Measurements from ENCODE around the gene TBC1D14.

Gene TBC1D14

GRCh38 chr4:7041246-7041645 is 131.6 kb downstream of the TBC1D14 start:
- Histone ChIP-seq H3K27me3 (replicated peaks in 2 of 5; ENCODE audit: control insufficient read depth in 4 of 5, insufficient read depth in 5 of 5, low read length in 4 of 5) (peaks cover 0 to 83% (median 35%) of the 10 kb centered on the region in 5 experiments), H3K9me3 (ENCODE audit: control extremely low read depth in 1 of 5, control insufficient read depth in 4 of 5, insufficient read depth in 2 of 5, low read depth in 1 of 5, low read length in 4 of 5) (no peaks in the 10 kb centered on the region), H3K4me1 (ENCODE audit: control extremely low read depth in 1 of 4, control insufficient read depth in 4 of 4, insufficient read depth in 4 of 4, low read length in 3 of 4) (peaks cover 3 to 28% (median 26%) of the 10 kb centered on the region in 4 experiments), H3K36me3 (ENCODE audit: control insufficient read depth in 4 of 4, insufficient read depth in 4 of 4, low read length in 3 of 4) (no peaks in the 10 kb centered on the region), H3K27ac (ENCODE audit: insufficient read depth in 1 of 2, low read depth in 1 of 2, low read length in 2 of 2, poor library complexity in 1 of 2, severe bottlenecking in 2 of 2) (no peak overlapping the region), H3K4me3 (ENCODE audit: control insufficient read depth in 1 of 7, extremely low read depth in 1 of 7, insufficient read depth in 4 of 7, low read depth in 2 of 7, low read length in 6 of 7) (no peak overlapping the region)
- ChIA-PET CTCF (interaction anchor here (0.9 to 9.1 kb wide), 6 partner anchors 13 to 68 kb away, joined by 3 to 113 read pairs (median 4); partner anchors contain the start of gene GRPEL1), POLR2A (no interaction called here)
- DNase-seq = no peak
- 85% methylated on average over 19 of the region's 19 CpGs for WGBS (ENCODE audit: insufficient coverage)

GRCh38 chr4:7041801-7042502 is 132.3 kb downstream of the TBC1D14 start:
- Histone ChIP-seq H3K4me3 (ENCODE audit: control insufficient read depth in 1 of 7, extremely low read depth in 1 of 7, insufficient read depth in 4 of 7, low read depth in 2 of 7, low read length in 6 of 7) (peak overlapping the region in 6 of 7 experiments; percentile 31 to 86 (median 66)), H3K9me3 (ENCODE audit: control extremely low read depth in 1 of 5, control insufficient read depth in 4 of 5, insufficient read depth in 2 of 5, low read depth in 1 of 5, low read length in 4 of 5) (no peaks in the 10 kb centered on the region), H3K27me3 (replicated peaks in 2 of 5; ENCODE audit: control insufficient read depth in 4 of 5, insufficient read depth in 5 of 5, low read length in 4 of 5) (peaks cover 0 to 83% (median 39%) of the 10 kb centered on the region in 5 experiments), H3K36me3 (ENCODE audit: control insufficient read depth in 4 of 4, insufficient read depth in 4 of 4, low read length in 3 of 4) (no peaks in the 10 kb centered on the region), H3K27ac (ENCODE audit: insufficient read depth in 1 of 2, low read depth in 1 of 2, low read length in 2 of 2, poor library complexity in 1 of 2, severe bottlenecking in 2 of 2) (no peak overlapping the region), H3K4me1 (ENCODE audit: control extremely low read depth in 1 of 4, control insufficient read depth in 4 of 4, insufficient read depth in 4 of 4, low read length in 3 of 4) (peaks cover 3 to 28% (median 26%) of the 10 kb centered on the region in 4 experiments)
- WGBS (ENCODE audit: insufficient coverage) = 18% methylated on average over 41 of the region's 42 CpGs
- CTCF ChIA-PET = interaction anchor here (0.9 to 9.1 kb wide), 6 partner anchors 12 to 55 kb away, joined by 3 to 113 read pairs (median 4); partner anchors contain the start of gene GRPEL1
- peak in 2 of 3 donors; percentile 23 to 37 for DNase-seq
- POLR2A ChIA-PET = no interaction called here

GRCh38 chr4:7042503-7043283 is 133.1 kb downstream of the TBC1D14 start:
- Histone ChIP-seq H3K27me3 (replicated peaks in 2 of 5; ENCODE audit: control insufficient read depth in 4 of 5, insufficient read depth in 5 of 5, low read length in 4 of 5) (peaks cover 0 to 84% (median 45%) of the 10 kb centered on the region in 5 experiments), H3K4me1 (ENCODE audit: control extremely low read depth in 1 of 4, control insufficient read depth in 4 of 4, insufficient read depth in 4 of 4, low read length in 3 of 4) (peaks cover 3 to 28% (median 26%) of the 10 kb centered on the region in 4 experiments), H3K27ac (ENCODE audit: insufficient read depth in 1 of 2, low read depth in 1 of 2, low read length in 2 of 2, poor library complexity in 1 of 2, severe bottlenecking in 2 of 2) (no peak overlapping the region), H3K9me3 (ENCODE audit: control extremely low read depth in 1 of 5, control insufficient read depth in 4 of 5, insufficient read depth in 2 of 5, low read depth in 1 of 5, low read length in 4 of 5) (no peaks in the 10 kb centered on the region), H3K4me3 (ENCODE audit: control insufficient read depth in 1 of 7, extremely low read depth in 1 of 7, insufficient read depth in 4 of 7, low read depth in 2 of 7, low read length in 6 of 7) (peak overlapping the region; percentile 31 to 86 (median 61)), H3K36me3 (ENCODE audit: control insufficient read depth in 4 of 4, insufficient read depth in 4 of 4, low read length in 3 of 4) (no peaks in the 10 kb centered on the region)
- ChIA-PET CTCF (interaction anchor here (1.2 to 9.1 kb wide), 7 partner anchors 9 to 59 kb away, joined by 3 to 113 read pairs (median 4); partner anchors contain the start of gene GRPEL1), POLR2A (interaction anchor here (0.7 kb wide), 1 partner anchor 87 kb away, joined by 3 read pairs; no protein-coding TSS in a partner anchor)
- WGBS (ENCODE audit: insufficient coverage) = under 1% methylated on average over 85 of the region's 90 CpGs
- peak; percentile 89 to 92 (median 91) for DNase-seq

GRCh38 chr4:7043284-7044136 is 133.9 kb downstream of the TBC1D14 start, which contains the start of gene TADA2B:
Gene TADA2B, plus strand, starts transcription at chr4:7043372. Its CDS starts 208 bp downstream, at chr4:7043580.
- peaks cover 0 to 84% (median 44%) of the 10 kb centered on the region in 5 experiments for H3K27me3 ChIP-seq (replicated peaks in 2 of 5; ENCODE audit: control insufficient read depth in 4 of 5, insufficient read depth in 5 of 5, low read length in 4 of 5)
- ChIA-PET CTCF (interaction anchor here (1.2 to 9.1 kb wide), 6 partner anchors 8 to 58 kb away, joined by 3 to 113 read pairs (median 4); partner anchors contain the start of gene GRPEL1), POLR2A (interaction anchor here (0.7 kb wide), 1 partner anchor 87 kb away, joined by 3 read pairs; no protein-coding TSS in a partner anchor)
- H3K4me3 ChIP-seq (ENCODE audit: control insufficient read depth in 1 of 7, extremely low read depth in 1 of 7, insufficient read depth in 4 of 7, low read depth in 2 of 7, low read length in 6 of 7) = peak within 1 kb of the TSS; percentile 59 to 86 (median 76)
- H3K4me1 ChIP-seq (ENCODE audit: control extremely low read depth in 1 of 4, control insufficient read depth in 4 of 4, insufficient read depth in 4 of 4, low read length in 3 of 4) = peaks cover 3 to 28% (median 26%) of the 10 kb centered on the region in 4 experiments
- H3K27ac ChIP-seq (ENCODE audit: insufficient read depth in 1 of 2, low read depth in 1 of 2, low read length in 2 of 2, poor library complexity in 1 of 2, severe bottlenecking in 2 of 2) = peak within 1 kb of the TSS in 1 of 2 experiments; percentile 45
- no peaks in the 10 kb centered on the region for H3K36me3 ChIP-seq (ENCODE audit: control insufficient read depth in 4 of 4, insufficient read depth in 4 of 4, low read length in 3 of 4)
- H3K9me3 ChIP-seq (ENCODE audit: control extremely low read depth in 1 of 5, control insufficient read depth in 4 of 5, insufficient read depth in 2 of 5, low read depth in 1 of 5, low read length in 4 of 5) = no peaks in the 10 kb centered on the region
- DNase-seq = peak; percentile 22 to 58 (median 40)
- under 1% methylated on average over 60 of the region's 119 CpGs for WGBS (ENCODE audit: insufficient coverage)

GRCh38 chr4:7044137-7044930 is 134.7 kb downstream of the TBC1D14 start:
- Histone ChIP-seq H3K36me3 (ENCODE audit: control insufficient read depth in 4 of 4, insufficient read depth in 4 of 4, low read length in 3 of 4) (no peaks in the 10 kb centered on the region), H3K27ac (ENCODE audit: insufficient read depth in 1 of 2, low read depth in 1 of 2, low read length in 2 of 2, poor library complexity in 1 of 2, severe bottlenecking in 2 of 2) (peak overlapping the region in 1 of 2 experiments; percentile 45), H3K9me3 (ENCODE audit: control extremely low read depth in 1 of 5, control insufficient read depth in 4 of 5, insufficient read depth in 2 of 5, low read depth in 1 of 5, low read length in 4 of 5) (no peaks in the 10 kb centered on the region), H3K4me1 (ENCODE audit: control extremely low read depth in 1 of 4, control insufficient read depth in 4 of 4, insufficient read depth in 4 of 4, low read length in 3 of 4) (peaks cover 3 to 28% (median 26%) of the 10 kb centered on the region in 4 experiments), H3K4me3 (ENCODE audit: control insufficient read depth in 1 of 7, extremely low read depth in 1 of 7, insufficient read depth in 4 of 7, low read depth in 2 of 7, low read length in 6 of 7) (peak overlapping the region; percentile 59 to 86 (median 76)), H3K27me3 (replicated peaks in 2 of 5; ENCODE audit: control insufficient read depth in 4 of 5, insufficient read depth in 5 of 5, low read length in 4 of 5) (peaks cover 0 to 87% (median 47%) of the 10 kb centered on the region in 5 experiments)
- CTCF ChIA-PET = interaction anchor here (0.8 to 9.1 kb wide), 5 partner anchors 10 to 58 kb away, joined by 3 to 113 read pairs (median 4); partner anchors contain the start of gene GRPEL1
- no peak for DNase-seq
- WGBS (ENCODE audit: insufficient coverage) = 46% methylated on average over 27 of the region's 29 CpGs
- POLR2A ChIA-PET = no interaction called here

Measured in common myeloid progenitor, CD34-positive (primary cell).